AML-193 (cell line): ENCODE data around the gene GPC2.

Experiments
- DNase-seq, 2 experiments: peaks; one replicate each; lab custom pipeline; 2025; lab: John Stamatoyannopoulos, UW

GPC2 gene

GRCh38 chr7:100169147-100169850 lies 7.9 kb downstream of the GPC2 start:
- DNase-seq = no peak

GRCh38 chr7:100167912-100168323 lies 9.3 kb downstream of the GPC2 start:
- DNase-seq = no peak

GRCh38 chr7:100166970-100167911 lies 9.9 kb downstream of the GPC2 start:
- no peak for DNase-seq

GRCh38 chr7:100166317-100166940 lies 10.8 kb downstream of the GPC2 start:
- no peak for DNase-seq

- no peak for DNase-seq
Observed at GRCh38 chr7:100163871-100164270, 13.3 kb downstream of the GPC2 start.

- no peak for DNase-seq
Observed at GRCh38 chr7:100163006-100163531, 14.1 kb downstream of the GPC2 start.

GRCh38 chr7:100160067-100160466 lies 17.1 kb downstream of the GPC2 start:
- DNase-seq = no peak

- DNase-seq = no peak
Observed at GRCh38 chr7:100159099-100159623, 18.0 kb downstream of the GPC2 start.

- peak; percentile 65 for DNase-seq
Observed at GRCh38 chr7:100158229-100159098, 18.7 kb downstream of the GPC2 start, which contains the start of gene TRAPPC14. Gene TRAPPC14 (minus strand): TSS chr7:100158723. CDS start chr7:100158499, 224 bp downstream.

GRCh38 chr7:100157334-100158228 lies 19.6 kb downstream of the GPC2 start:
- DNase-seq = no peak

GRCh38 chr7:100157069-100157333 lies 20.2 kb downstream of the GPC2 start:
- no peak for DNase-seq

- no peak for DNase-seq
Observed at GRCh38 chr7:100156331-100157068, 20.7 kb downstream of the GPC2 start.

GRCh38 chr7:100155553-100156317 lies 21.4 kb downstream of the GPC2 start:
- DNase-seq = no peak

GRCh38 chr7:100154651-100155491 lies 22.3 kb downstream of the GPC2 start:
- DNase-seq = no peak

- no peak for DNase-seq
Observed at GRCh38 chr7:100153708-100154535, 23.3 kb downstream of the GPC2 start.

GRCh38 chr7:100152937-100153666 lies 24.1 kb downstream of the GPC2 start:
- DNase-seq = no peak
